Transverse colon (tissue), 3 donors: ENCODE measurements around the gene HNMT.

Experiments
- EP300 ChIP-seq: sonication (generic); formaldehyde crosslinking; IDR thresholded peaks from one replicate; pipeline ENCODE4 v1.6.1; 2017; ENCODE audit warnings: antibody characterized with exemption, low read depth
- POLR2A ChIP-seq: fragments of 450-650 bp; IDR thresholded peaks from one replicate; pipeline ENCODE4 v1.6.1; 2016; ENCODE audit warnings: antibody characterized with exemption, mild to moderate bottlenecking, moderate library complexity
- TF ChIP-seq, protein P1 (sequence below), 5 experiments: fragments of 200-600 bp in 3 of 5; fragments of 450-650 bp in 2 of 5; sonication (generic) in 3 of 5; IDR thresholded peaks; 1 replicate in 2 of 5; 2 replicates in 3 of 5; pipeline ENCODE4 v1.5.1; 2016 to 2017; ENCODE audit warnings: antibody characterized with exemption in 5 of 5, inconsistent platforms in 3 of 5, mild to moderate bottlenecking in 2 of 5, moderate library complexity in 1 of 5

DNA sequence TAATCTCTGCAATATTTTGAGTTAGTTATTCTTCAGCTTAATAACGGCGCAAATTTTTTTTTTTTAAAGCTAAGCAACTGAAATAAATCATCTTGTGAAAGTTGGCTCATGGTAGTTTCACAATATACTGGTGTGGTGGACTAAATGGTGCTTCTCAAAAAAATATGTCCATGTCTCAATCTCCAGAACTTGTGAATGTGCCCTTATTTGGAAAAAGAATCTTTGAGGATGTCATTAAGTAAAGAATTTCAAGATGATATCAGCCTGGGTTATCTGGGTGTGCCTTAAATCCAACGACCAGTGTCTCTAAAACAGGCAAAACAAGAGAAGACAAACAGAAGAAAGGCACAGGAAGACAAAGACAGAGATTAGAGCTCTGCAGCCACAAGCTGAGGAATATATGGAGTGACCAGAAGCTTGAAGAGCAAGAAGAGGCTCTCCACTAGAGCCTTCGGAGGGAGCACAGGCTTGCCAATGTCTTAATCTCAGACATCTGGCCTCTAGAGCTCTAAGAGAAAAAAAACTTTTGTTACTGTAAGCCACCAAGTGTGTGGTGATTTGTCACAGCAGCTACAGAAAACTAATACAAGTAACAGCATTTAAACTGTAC lies 71.4 kb downstream of the HNMT start:
- no peak for TF ChIP-seq POLR2A
- TF ChIP-seq, protein P1, sequence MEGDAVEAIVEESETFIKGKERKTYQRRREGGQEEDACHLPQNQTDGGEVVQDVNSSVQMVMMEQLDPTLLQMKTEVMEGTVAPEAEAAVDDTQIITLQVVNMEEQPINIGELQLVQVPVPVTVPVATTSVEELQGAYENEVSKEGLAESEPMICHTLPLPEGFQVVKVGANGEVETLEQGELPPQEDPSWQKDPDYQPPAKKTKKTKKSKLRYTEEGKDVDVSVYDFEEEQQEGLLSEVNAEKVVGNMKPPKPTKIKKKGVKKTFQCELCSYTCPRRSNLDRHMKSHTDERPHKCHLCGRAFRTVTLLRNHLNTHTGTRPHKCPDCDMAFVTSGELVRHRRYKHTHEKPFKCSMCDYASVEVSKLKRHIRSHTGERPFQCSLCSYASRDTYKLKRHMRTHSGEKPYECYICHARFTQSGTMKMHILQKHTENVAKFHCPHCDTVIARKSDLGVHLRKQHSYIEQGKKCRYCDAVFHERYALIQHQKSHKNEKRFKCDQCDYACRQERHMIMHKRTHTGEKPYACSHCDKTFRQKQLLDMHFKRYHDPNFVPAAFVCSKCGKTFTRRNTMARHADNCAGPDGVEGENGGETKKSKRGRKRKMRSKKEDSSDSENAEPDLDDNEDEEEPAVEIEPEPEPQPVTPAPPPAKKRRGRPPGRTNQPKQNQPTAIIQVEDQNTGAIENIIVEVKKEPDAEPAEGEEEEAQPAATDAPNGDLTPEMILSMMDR (IDR thresholded peaks at IDR 0.05): no peak
- no peak for TF ChIP-seq EP300
